Right atrium auricular region (tissue), 2 donors: Measurements from ENCODE around the gene TTC24. TPM values are rescaled to one million over a fixed set of nuclear protein-coding genes. Genes with fewer than 3 reads are reported as not detected.

Experiments used
- DNase-seq: peaks from one replicate; pipeline ENCODE4 v3.0.0-alpha.2; 2019; ENCODE audit warnings: low spot score
- H3K27ac ChIP-seq, 2 donors: fragments of 200-600 bp; sonication (generic); 1 replicate in 1 of 2; 2 replicates in 1 of 2; pipeline ENCODE4 v1.5.1; 2016 to 2019
- H3K27me3 ChIP-seq, 2 donors: fragments of 200-600 bp; sonication (generic); one replicate each; pipeline versions ENCODE4 v1.5.1 to v1.6.0; 2017 to 2019
- H3K36me3 ChIP-seq: fragments of 200-600 bp; sonication (generic); one replicate; pipeline ENCODE4 v1.5.1; 2016
- H3K4me1 ChIP-seq, 2 donors: fragments of 200-600 bp; sonication (generic); one replicate each; pipeline versions ENCODE4 v1.5.1 to v1.6.0; 2017 to 2019
- H3K4me3 ChIP-seq, 2 donors: fragments of 200-600 bp; sonication (generic); 1 replicate in 1 of 2; 2 replicates in 1 of 2; pipeline ENCODE4 v1.5.1; 2017 to 2019; ENCODE audit warnings: mild to moderate bottlenecking in 1 of 2, moderate library complexity in 1 of 2
- H3K9me3 ChIP-seq, 2 donors: fragments of 200-600 bp; sonication (generic); one replicate each; pipeline ENCODE4 v1.5.1; 2019
- total RNA-seq, 2 donors: library from RNA; depleted of rRNA; stranded (reverse); fragments of >200 nt; gene quantifications; one replicate each; pipeline ENCODE4 v1.1.0, GENCODE V29; 2016
- TF ChIP-seq, protein P1 (sequence below), 2 donors: fragments of 200-600 bp; sonication (generic); IDR thresholded peaks; one replicate each; pipeline ENCODE4 v1.5.1; 2019; ENCODE audit warnings: antibody characterized with exemption in 2 of 2

Gene TTC24
- total RNA-seq, 2 donors from 2014 or later: not detected

- no peaks in the 10 kb centered on the region for H3K27me3 ChIP-seq
- H3K9me3 ChIP-seq: no peaks in the 10 kb centered on the region
- H3K4me3 ChIP-seq: peak overlapping the region in 1 of 2 donors; percentile 45
- no peaks in the 10 kb centered on the region for H3K36me3 ChIP-seq
- no peak overlapping the region for H3K27ac ChIP-seq
- peaks cover 0 to 19% of the 10 kb centered on the region in 2 donors for H3K4me1 ChIP-seq
- TF ChIP-seq, protein P1, sequence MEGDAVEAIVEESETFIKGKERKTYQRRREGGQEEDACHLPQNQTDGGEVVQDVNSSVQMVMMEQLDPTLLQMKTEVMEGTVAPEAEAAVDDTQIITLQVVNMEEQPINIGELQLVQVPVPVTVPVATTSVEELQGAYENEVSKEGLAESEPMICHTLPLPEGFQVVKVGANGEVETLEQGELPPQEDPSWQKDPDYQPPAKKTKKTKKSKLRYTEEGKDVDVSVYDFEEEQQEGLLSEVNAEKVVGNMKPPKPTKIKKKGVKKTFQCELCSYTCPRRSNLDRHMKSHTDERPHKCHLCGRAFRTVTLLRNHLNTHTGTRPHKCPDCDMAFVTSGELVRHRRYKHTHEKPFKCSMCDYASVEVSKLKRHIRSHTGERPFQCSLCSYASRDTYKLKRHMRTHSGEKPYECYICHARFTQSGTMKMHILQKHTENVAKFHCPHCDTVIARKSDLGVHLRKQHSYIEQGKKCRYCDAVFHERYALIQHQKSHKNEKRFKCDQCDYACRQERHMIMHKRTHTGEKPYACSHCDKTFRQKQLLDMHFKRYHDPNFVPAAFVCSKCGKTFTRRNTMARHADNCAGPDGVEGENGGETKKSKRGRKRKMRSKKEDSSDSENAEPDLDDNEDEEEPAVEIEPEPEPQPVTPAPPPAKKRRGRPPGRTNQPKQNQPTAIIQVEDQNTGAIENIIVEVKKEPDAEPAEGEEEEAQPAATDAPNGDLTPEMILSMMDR (IDR thresholded peaks at IDR 0.05): no peak
- DNase-seq: no peak
Measured at GRCh38 chr1:156572663-156573018, 6.9 kb upstream of the TTC24 start.

DNA sequence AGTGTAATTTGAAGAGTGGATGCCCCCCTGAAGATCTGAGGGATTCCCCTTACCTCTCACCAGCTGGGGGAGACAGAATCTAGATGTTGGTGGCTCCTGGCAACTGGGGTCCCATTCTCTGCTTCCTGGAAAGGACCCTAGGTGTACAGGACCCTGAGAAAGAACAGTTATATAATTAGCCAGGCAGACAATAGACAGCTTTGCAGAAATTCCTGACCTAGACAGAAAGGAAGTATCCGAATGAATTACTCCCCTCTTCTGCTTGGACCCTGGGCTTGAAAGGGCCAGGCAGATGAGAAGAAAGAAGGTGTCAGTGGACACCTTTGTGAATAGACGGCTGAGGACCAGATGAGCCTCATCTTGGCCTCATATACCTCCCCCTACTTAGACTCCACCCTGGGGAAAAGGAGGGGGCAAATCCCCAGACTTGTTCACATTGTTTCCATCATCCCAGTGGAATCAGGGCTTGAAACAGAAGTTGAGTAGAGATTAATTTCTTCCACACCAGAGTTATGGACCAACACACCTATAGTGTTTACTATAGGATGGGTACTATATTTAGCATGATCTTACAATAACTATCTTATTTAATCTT lies 5.4 kb upstream of the TTC24 start:
- Histone ChIP-seq H3K27me3 (no peaks in the 10 kb centered on the region), H3K9me3 (no peaks in the 10 kb centered on the region), H3K27ac (no peak overlapping the region), H3K4me3 (no peak overlapping the region), H3K36me3 (no peaks in the 10 kb centered on the region), H3K4me1 (peaks cover 0 to 19% of the 10 kb centered on the region in 2 donors)
- DNase-seq: no peak
- TF ChIP-seq, protein P1 (IDR thresholded peaks at IDR 0.05): no peak

DNA sequence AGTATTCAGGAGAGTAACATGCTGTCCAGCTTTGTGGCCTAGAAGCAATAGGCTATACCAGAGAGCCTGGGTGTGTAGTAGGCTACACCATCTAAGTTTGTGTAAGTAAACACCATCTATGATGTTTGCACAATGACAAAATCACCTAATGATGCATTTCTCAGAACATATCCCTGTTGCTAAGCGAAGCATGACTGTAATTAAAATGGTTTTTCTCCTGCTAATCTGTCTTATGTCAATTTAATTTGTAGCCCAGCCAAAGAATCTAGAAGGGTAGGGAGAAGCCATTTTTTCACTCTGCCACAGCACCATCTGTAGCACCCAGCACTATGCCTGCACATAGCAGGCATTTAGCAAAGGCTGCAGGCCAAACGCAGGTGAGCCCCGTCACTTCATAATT lies 2.0 kb upstream of the TTC24 start:
- no peak for DNase-seq
- Histone ChIP-seq H3K4me3 (no peak overlapping the region), H3K4me1 (peaks cover 0 to 4% of the 10 kb centered on the region in 2 donors), H3K27ac (no peak overlapping the region), H3K9me3 (no peaks in the 10 kb centered on the region), H3K36me3 (no peaks in the 10 kb centered on the region), H3K27me3 (no peaks in the 10 kb centered on the region)
- TF ChIP-seq, protein P1 (IDR thresholded peaks at IDR 0.05): no peak

DNA sequence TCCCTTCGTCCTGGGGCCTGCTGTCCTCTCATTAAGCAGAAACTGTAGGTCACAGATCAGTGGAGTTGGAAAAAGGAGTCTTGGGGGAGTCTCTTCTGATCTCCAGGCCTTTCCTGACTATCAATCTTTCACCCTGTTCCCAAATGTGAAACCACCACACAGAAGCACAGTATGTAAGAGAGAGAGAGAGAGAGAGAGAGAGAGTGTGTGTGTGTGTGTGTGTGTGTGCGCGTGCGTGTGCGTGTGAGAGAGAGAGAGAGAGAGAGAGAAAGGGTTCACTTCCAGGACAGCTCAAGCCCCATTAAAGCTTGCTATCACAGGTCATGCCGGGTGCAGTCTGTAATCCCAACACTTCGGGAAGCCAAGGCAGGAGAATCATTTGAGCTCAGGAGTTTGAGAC lies 1.5 kb upstream of the TTC24 start:
- Histone ChIP-seq H3K27me3 (no peaks in the 10 kb centered on the region), H3K36me3 (no peaks in the 10 kb centered on the region), H3K4me1 (no peaks in the 10 kb centered on the region), H3K4me3 (no peak overlapping the region), H3K9me3 (no peaks in the 10 kb centered on the region), H3K27ac (no peak overlapping the region)
- TF ChIP-seq, protein P1 (IDR thresholded peaks at IDR 0.05): no peak
- DNase-seq: no peak

- H3K36me3 ChIP-seq: no peaks in the 10 kb centered on the region
- no peak overlapping the region for H3K27ac ChIP-seq
- H3K4me1 ChIP-seq: peaks cover 0 to 6% of the 10 kb centered on the region in 2 donors
- H3K4me3 ChIP-seq: no peak overlapping the region
- H3K9me3 ChIP-seq: no peaks in the 10 kb centered on the region
- DNase-seq: no peak
- no peaks in the 10 kb centered on the region for H3K27me3 ChIP-seq
- TF ChIP-seq, protein P1 (IDR thresholded peaks at IDR 0.05): no peak
Measured at GRCh38 chr1:156581661-156582387, 2.3 kb downstream of the TTC24 start.
